Liver (tissue), 9 donors: Measurements from ENCODE around the gene TTLL5. TPM values are rescaled to one million over a fixed set of nuclear protein-coding genes. Genes with fewer than 3 reads are reported as not detected.

Experiments
- DNase-seq: peaks from one replicate; pipeline ENCODE4 v3.0.0-alpha.2; 2017; ENCODE audit warnings: low spot score
- H3K27ac ChIP-seq, 2 donors: one replicate each; pipeline ENCODE4 v1.7.0; 2013; ENCODE audit warnings: inconsistent platforms in 2 of 2, low read length in 2 of 2, control low read depth in 1 of 2, low read depth in 1 of 2, mild to moderate bottlenecking in 1 of 2
- H3K27me3 ChIP-seq, 4 donors: one replicate each; pipeline versions ENCODE4 v1.6.1 to v1.7.0; 2013; ENCODE audit warnings: low read length in 3 of 4, inconsistent platforms in 1 of 4, mild to moderate bottlenecking in 1 of 4, moderate library complexity in 1 of 4; ENCODE audit not compliant: control insufficient read depth in 4 of 4, insufficient read depth in 4 of 4
- H3K36me3 ChIP-seq, 4 donors: one replicate each; pipeline versions ENCODE4 v1.6.1 to v1.7.0; 2013; ENCODE audit warnings: low read length in 3 of 4, mild to moderate bottlenecking in 3 of 4, low read depth in 1 of 4, moderate library complexity in 1 of 4; ENCODE audit not compliant: control insufficient read depth in 4 of 4, insufficient read depth in 3 of 4
- H3K4me1 ChIP-seq, 4 donors: one replicate each; pipeline versions ENCODE4 v1.6.1 to v1.7.0; 2013; ENCODE audit warnings: low read length in 3 of 4, mild to moderate bottlenecking in 3 of 4, moderate library complexity in 1 of 4; ENCODE audit not compliant: control insufficient read depth in 4 of 4, insufficient read depth in 4 of 4
- H3K4me3 ChIP-seq, 3 donors: one replicate each; pipeline versions ENCODE4 v1.6.1 to v1.7.0; 2013; ENCODE audit warnings: low read length in 3 of 3, control low read depth in 1 of 3, low read depth in 1 of 3, mild to moderate bottlenecking in 1 of 3
- H3K9ac ChIP-seq, 2 donors: one replicate each; pipeline ENCODE4 v1.7.0; 2013; ENCODE audit warnings: low read length in 2 of 2, mild to moderate bottlenecking in 2 of 2, moderate library complexity in 2 of 2, control low read depth in 1 of 2, low read depth in 1 of 2
- H3K9me3 ChIP-seq, 4 donors: one replicate each; pipeline versions ENCODE4 v1.6.1 to v1.7.0; 2013; ENCODE audit warnings: low read length in 3 of 4; ENCODE audit not compliant: control insufficient read depth in 4 of 4
- EGR1 ChIP-seq, 2 donors: IDR thresholded peaks; 2 replicates each; pipeline ENCODE4 v1.6.1; 2016 to 2018; ENCODE audit warnings: antibody characterized with exemption in 2 of 2, low read depth in 2 of 2
- FOXA2 ChIP-seq: IDR thresholded peaks from 2 replicates; pipeline ENCODE4 v1.6.1; 2016; ENCODE audit warnings: antibody characterized with exemption
- HNF4A ChIP-seq, 2 donors: conservative IDR thresholded peaks; 2 replicates each; pipeline ENCODE4 v1.6.1; 2016; ENCODE audit warnings: antibody characterized with exemption in 2 of 2, mild to moderate bottlenecking in 2 of 2
- JUND ChIP-seq, 2 donors: IDR thresholded peaks; 2 replicates each; pipeline ENCODE4 v1.6.1; 2016; ENCODE audit warnings: antibody characterized with exemption in 2 of 2
- NR2F2 ChIP-seq: IDR thresholded peaks from 2 replicates; pipeline ENCODE4 v1.6.1; 2016; ENCODE audit warnings: antibody characterized with exemption
- RAD21 ChIP-seq, 2 donors: IDR thresholded peaks; 2 replicates each; pipeline ENCODE4 v1.6.1; 2016; ENCODE audit warnings: antibody characterized with exemption in 2 of 2, mild to moderate bottlenecking in 2 of 2
- RXRA ChIP-seq, 2 donors: IDR thresholded peaks; 2 replicates each; pipeline ENCODE4 v1.6.1; 2017 to 2018; ENCODE audit warnings: antibody characterized with exemption in 2 of 2, mild to moderate bottlenecking in 1 of 2
- SP1 ChIP-seq: IDR thresholded peaks from 2 replicates; pipeline ENCODE4 v1.6.1; 2018; ENCODE audit warnings: antibody characterized with exemption, mild to moderate bottlenecking
- WGBS: extraction: QIAGEN DNeasy Blood & Tissue Kit; methylation state at CpG from one replicate; pipeline ENCODE4 v1.1.7; 2013; 5-methylcytosine and 5-hydroxymethylcytosine counted together
- polyA plus RNA-seq, 2 donors: library from polyadenylated mRNA; stranded (reverse) in 1 of 2; unstranded in 1 of 2; fragments of 200-250 nt in 1 of 2; fragments of >200 nt in 1 of 2; fragmentation: Nextera tagmentation in 1 of 2; extraction: Ambion mirVana in 1 of 2; gene quantifications; one replicate each; pipeline versions ENCODE4 v1.2.1 to v1.2.3, GENCODE V29; 2013 to 2015
- total RNA-seq, 2 donors: library from RNA; depleted of rRNA; stranded (reverse); fragments of >200 nt; gene quantifications; one replicate each; pipeline ENCODE4 v1.2.3, GENCODE V29; 2014
- TF ChIP-seq, protein P1 (sequence below): IDR thresholded peaks from 2 replicates; pipeline ENCODE4 v1.6.1; 2016; ENCODE audit warnings: antibody characterized with exemption
- TF ChIP-seq, protein P2 (sequence below): IDR thresholded peaks from 2 replicates; pipeline ENCODE4 v1.6.1; 2016; ENCODE audit warnings: antibody characterized with exemption, mild to moderate bottlenecking
- TF ChIP-seq, protein P3 (sequence below): fragments of 150-350 bp; IDR thresholded peaks from 2 replicates; pipeline ENCODE4 v1.5.1; 2017; ENCODE audit warnings: improper control_type of control experiment, low read depth, low read length; ENCODE audit not compliant: missing input control
- TF ChIP-seq, protein P4 (sequence below): IDR thresholded peaks from 2 replicates; pipeline ENCODE4 v1.6.1; 2016; ENCODE audit warnings: antibody characterized with exemption
- TF ChIP-seq, protein P5 (sequence below): IDR thresholded peaks from 2 replicates; pipeline ENCODE4 v1.6.1; 2016; ENCODE audit warnings: antibody characterized with exemption
- donor health status: healthy.
- donor health status: healthy.
- donor health status: healthy.
- donor health status: healthy.
- donor health status: healthy.

Gene TTLL5
- total and polyA plus RNA-seq, 4 donors = 4.3 to 14.2 (median 9.8) TPM

DNA sequence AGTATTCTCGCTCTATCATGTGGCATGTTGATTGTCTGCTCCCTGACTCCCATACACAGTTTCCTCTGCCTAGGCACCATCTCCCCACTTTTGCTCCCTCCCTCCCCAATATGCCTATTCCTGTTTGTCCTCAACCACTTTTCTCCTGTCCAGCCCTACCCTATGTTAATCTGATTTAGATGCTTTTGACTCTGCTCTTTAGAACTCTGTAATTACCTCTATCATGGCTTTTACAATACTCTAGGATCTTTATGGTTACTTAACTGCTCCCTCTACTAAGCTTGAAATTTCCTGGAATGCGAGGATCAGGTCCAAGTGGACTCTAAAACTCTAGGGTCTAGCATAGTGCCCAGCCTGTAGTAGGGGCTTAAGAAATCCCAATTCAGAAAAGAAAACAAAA, 252.1 kb downstream of the TTLL5 start (continued):
- TF ChIP-seq, protein P1, sequence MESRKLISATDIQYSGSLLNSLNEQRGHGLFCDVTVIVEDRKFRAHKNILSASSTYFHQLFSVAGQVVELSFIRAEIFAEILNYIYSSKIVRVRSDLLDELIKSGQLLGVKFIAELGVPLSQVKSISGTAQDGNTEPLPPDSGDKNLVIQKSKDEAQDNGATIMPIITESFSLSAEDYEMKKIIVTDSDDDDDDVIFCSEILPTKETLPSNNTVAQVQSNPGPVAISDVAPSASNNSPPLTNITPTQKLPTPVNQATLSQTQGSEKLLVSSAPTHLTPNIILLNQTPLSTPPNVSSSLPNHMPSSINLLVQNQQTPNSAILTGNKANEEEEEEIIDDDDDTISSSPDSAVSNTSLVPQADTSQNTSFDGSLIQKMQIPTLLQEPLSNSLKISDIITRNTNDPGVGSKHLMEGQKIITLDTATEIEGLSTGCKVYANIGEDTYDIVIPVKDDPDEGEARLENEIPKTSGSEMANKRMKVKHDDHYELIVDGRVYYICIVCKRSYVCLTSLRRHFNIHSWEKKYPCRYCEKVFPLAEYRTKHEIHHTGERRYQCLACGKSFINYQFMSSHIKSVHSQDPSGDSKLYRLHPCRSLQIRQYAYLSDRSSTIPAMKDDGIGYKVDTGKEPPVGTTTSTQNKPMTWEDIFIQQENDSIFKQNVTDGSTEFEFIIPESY = no peak
- TF ChIP-seq, protein P2, sequence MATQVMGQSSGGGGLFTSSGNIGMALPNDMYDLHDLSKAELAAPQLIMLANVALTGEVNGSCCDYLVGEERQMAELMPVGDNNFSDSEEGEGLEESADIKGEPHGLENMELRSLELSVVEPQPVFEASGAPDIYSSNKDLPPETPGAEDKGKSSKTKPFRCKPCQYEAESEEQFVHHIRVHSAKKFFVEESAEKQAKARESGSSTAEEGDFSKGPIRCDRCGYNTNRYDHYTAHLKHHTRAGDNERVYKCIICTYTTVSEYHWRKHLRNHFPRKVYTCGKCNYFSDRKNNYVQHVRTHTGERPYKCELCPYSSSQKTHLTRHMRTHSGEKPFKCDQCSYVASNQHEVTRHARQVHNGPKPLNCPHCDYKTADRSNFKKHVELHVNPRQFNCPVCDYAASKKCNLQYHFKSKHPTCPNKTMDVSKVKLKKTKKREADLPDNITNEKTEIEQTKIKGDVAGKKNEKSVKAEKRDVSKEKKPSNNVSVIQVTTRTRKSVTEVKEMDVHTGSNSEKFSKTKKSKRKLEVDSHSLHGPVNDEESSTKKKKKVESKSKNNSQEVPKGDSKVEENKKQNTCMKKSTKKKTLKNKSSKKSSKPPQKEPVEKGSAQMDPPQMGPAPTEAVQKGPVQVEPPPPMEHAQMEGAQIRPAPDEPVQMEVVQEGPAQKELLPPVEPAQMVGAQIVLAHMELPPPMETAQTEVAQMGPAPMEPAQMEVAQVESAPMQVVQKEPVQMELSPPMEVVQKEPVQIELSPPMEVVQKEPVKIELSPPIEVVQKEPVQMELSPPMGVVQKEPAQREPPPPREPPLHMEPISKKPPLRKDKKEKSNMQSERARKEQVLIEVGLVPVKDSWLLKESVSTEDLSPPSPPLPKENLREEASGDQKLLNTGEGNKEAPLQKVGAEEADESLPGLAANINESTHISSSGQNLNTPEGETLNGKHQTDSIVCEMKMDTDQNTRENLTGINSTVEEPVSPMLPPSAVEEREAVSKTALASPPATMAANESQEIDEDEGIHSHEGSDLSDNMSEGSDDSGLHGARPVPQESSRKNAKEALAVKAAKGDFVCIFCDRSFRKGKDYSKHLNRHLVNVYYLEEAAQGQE = no peak

DNA sequence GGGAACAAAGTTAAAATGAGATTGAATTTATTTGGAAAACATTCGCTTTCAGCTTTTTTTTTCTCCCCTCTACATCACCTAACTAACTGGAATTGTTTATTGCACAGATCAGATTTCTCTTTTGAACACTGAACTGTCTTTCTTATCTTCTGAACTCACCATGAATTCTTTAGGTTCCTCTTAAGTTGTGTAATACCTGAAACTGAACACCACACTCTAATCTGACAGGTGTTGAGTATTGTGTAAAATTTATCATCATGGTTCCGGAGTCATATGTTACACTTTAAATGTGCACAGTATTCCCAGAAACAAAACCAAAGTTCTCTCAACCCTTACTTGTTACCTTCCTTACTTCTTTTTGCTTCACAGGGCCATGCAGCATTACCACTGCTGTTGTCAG, 254.0 kb downstream of the TTLL5 start:
- Histone ChIP-seq H3K4me1 (no peaks in the 10 kb centered on the region), H3K27ac (no peak overlapping the region), H3K9ac (no peak overlapping the region), H3K4me3 (no peak overlapping the region), H3K9me3 (no peaks in the 10 kb centered on the region), H3K36me3 (no peaks in the 10 kb centered on the region), H3K27me3 (no peaks in the 10 kb centered on the region)
- DNase-seq = no peak
- TF ChIP-seq, protein P1 = no peak
- TF ChIP-seq EGR1 (IDR thresholded peaks at IDR 0.05; ENCODE audit: low read depth in 2 of 2) = no peak
- 99% methylated on average over 2 of the region's 2 CpGs for WGBS

DNA sequence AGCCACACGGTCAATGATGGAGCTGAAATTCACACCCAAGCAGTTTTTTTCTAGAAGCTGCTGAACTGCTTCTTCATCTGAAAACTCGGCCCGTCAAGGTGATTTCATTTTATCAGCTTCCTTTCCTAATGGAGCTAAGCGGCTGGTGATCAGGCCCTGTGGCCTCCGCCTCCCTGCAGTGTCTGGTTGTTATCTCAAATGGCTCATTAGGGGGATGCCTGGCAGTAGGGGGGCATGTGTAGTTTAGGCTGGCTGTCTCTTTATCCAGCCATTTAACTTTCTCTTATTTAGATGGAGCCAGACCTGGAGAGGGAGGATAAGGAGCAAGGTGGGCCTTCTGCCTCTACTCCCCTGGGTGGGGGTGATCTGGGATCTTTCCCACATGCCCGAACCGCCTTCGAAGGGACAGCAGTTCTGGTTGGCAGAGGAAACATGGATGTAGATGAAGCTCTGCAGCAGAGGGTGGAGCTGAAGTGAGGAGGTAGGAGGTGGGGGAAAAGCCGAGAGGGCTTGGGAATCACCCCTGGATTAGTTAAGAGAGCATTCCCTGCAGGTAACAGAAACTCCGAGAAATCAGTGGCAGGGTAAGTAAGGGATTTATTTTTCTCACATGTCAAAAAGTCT, 256.4 kb downstream of the TTLL5 start:
- WGBS = 93% methylated on average over 10 of the region's 10 CpGs
- no peak for TF ChIP-seq NR2F2
- TF ChIP-seq SP1 = no peak
- TF ChIP-seq RAD21 (IDR thresholded peaks at IDR 0.05) = no peak
- no peak for TF ChIP-seq RXRA (IDR thresholded peaks at IDR 0.05)
- TF ChIP-seq HNF4A (conservative IDR thresholded peaks at IDR 0.05) = no peak
- TF ChIP-seq, protein P3, sequence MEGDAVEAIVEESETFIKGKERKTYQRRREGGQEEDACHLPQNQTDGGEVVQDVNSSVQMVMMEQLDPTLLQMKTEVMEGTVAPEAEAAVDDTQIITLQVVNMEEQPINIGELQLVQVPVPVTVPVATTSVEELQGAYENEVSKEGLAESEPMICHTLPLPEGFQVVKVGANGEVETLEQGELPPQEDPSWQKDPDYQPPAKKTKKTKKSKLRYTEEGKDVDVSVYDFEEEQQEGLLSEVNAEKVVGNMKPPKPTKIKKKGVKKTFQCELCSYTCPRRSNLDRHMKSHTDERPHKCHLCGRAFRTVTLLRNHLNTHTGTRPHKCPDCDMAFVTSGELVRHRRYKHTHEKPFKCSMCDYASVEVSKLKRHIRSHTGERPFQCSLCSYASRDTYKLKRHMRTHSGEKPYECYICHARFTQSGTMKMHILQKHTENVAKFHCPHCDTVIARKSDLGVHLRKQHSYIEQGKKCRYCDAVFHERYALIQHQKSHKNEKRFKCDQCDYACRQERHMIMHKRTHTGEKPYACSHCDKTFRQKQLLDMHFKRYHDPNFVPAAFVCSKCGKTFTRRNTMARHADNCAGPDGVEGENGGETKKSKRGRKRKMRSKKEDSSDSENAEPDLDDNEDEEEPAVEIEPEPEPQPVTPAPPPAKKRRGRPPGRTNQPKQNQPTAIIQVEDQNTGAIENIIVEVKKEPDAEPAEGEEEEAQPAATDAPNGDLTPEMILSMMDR = no peak
- TF ChIP-seq, protein P4, sequence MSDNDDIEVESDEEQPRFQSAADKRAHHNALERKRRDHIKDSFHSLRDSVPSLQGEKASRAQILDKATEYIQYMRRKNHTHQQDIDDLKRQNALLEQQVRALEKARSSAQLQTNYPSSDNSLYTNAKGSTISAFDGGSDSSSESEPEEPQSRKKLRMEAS = no peak
- no peak for TF ChIP-seq FOXA2
- no peak for TF ChIP-seq EGR1 (IDR thresholded peaks at IDR 0.05; ENCODE audit: low read depth in 2 of 2)
- TF ChIP-seq, protein P5, sequence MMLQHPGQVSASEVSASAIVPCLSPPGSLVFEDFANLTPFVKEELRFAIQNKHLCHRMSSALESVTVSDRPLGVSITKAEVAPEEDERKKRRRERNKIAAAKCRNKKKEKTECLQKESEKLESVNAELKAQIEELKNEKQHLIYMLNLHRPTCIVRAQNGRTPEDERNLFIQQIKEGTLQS = no peak
- no peak for TF ChIP-seq JUND (IDR thresholded peaks at IDR 0.05)
- TF ChIP-seq, protein P1 = no peak

More for the DNA sequence above, 256.4 kb downstream of the TTLL5 start:
- no peaks in the 10 kb centered on the region for H3K9me3 ChIP-seq
- no peak overlapping the region for H3K4me3 ChIP-seq
- no peak for DNase-seq
- no peaks in the 10 kb centered on the region for H3K27me3 ChIP-seq
- H3K27ac ChIP-seq = no peak overlapping the region
- no peaks in the 10 kb centered on the region for H3K4me1 ChIP-seq
- no peaks in the 10 kb centered on the region for H3K36me3 ChIP-seq
- no peak overlapping the region for H3K9ac ChIP-seq
